Measurements from ENCODE around the gene SMG9. TPM values are rescaled to one million over a fixed set of nuclear protein-coding genes. Genes with fewer than 3 reads are reported as not detected.
A peak's percentile ranks its signal among the peaks of the same experiment; 100 is the strongest.

The SMG9 gene
- total RNA-seq, 1 donor from 2014 or later = 4.7 TPM

DNA sequence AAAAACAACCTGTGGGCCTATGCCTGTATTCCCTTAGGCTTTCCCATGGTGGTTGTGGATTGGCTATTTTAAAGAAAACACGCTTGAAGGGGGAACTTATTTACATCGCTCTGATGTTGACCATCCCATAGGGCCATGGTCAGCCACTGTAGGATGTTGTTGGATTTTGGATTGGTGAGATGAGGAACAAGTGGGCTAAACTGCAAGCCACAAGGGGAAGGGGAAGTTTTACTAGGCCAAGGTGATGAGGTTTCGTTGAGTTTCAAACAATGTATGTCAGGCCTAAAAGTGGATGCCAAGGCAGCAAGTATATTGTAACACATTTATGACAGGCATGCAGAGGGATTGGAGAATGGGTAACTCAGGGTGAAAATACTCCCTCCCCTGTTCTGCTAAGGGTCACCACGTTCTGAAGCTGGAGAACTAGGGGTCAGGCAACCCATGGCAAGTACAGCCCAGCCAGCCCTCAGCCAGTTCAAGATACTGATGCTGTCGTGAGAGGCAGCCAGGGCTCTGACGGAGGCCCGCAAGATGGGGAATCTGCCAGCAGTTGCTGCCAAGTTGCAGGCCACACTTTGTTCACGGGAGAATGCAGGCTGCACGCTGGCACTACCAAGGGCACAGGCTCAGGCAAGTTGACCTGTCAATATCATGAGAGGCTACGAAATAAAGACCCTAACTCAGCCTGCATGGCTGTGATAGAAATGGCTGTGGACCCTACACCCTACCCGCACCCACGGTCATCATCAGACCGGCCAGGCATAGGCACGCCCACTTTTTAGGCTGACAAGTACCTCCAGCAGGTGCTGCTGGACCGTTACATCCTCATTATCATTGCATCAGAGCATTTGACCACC, 27.8 kb downstream of the SMG9 start:
- no peak for DNase-seq (ENCODE audit: low read depth)
- peak; percentile 52 for FAIRE-seq
- TF ChIP-seq, protein P1, sequence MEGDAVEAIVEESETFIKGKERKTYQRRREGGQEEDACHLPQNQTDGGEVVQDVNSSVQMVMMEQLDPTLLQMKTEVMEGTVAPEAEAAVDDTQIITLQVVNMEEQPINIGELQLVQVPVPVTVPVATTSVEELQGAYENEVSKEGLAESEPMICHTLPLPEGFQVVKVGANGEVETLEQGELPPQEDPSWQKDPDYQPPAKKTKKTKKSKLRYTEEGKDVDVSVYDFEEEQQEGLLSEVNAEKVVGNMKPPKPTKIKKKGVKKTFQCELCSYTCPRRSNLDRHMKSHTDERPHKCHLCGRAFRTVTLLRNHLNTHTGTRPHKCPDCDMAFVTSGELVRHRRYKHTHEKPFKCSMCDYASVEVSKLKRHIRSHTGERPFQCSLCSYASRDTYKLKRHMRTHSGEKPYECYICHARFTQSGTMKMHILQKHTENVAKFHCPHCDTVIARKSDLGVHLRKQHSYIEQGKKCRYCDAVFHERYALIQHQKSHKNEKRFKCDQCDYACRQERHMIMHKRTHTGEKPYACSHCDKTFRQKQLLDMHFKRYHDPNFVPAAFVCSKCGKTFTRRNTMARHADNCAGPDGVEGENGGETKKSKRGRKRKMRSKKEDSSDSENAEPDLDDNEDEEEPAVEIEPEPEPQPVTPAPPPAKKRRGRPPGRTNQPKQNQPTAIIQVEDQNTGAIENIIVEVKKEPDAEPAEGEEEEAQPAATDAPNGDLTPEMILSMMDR (IDR thresholded peaks at IDR 0.05; ENCODE audit: insufficient read depth, low read length, severe bottlenecking) = no peak
- no peak overlapping the region for H3K4me3 ChIP-seq (ENCODE audit: low read depth, low read length)
- peaks cover 5% of the 10 kb centered on the region for H3K36me3 ChIP-seq (ENCODE audit: control insufficient read depth, insufficient read depth, low read length)
- H3K27me3 ChIP-seq (ENCODE audit: control insufficient read depth, insufficient read depth, low read length) = no peaks in the 10 kb centered on the region

DNA sequence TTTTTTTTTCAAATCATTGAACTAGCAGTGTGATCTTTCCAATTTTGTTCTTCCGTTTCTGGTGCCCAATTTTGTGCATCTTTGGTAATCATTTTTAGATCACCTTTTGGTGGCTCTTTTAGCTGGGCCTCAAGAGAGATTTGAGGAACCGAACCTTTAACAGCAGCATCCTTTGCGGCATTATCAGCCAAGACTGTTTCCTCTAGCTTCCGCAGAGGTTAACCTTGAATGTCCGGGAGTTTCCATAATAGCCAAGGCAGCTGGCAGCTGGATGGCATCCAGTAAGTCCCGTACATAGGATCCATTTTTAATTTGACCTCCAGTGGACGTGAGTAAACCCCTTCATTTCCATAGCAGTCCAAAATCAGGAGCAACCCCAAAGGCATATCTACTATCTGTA, 29.3 kb downstream of the SMG9 start:
- TF ChIP-seq, protein P1 (IDR thresholded peaks at IDR 0.05; ENCODE audit: insufficient read depth, low read length, severe bottlenecking) = no peak
- Histone ChIP-seq H3K27me3 (ENCODE audit: control insufficient read depth, insufficient read depth, low read length) (no peaks in the 10 kb centered on the region), H3K36me3 (ENCODE audit: control insufficient read depth, insufficient read depth, low read length) (no peaks in the 10 kb centered on the region), H3K4me3 (ENCODE audit: low read depth, low read length) (no peak overlapping the region)
- no peak for FAIRE-seq
- DNase-seq (ENCODE audit: low read depth) = no peak

DNA sequence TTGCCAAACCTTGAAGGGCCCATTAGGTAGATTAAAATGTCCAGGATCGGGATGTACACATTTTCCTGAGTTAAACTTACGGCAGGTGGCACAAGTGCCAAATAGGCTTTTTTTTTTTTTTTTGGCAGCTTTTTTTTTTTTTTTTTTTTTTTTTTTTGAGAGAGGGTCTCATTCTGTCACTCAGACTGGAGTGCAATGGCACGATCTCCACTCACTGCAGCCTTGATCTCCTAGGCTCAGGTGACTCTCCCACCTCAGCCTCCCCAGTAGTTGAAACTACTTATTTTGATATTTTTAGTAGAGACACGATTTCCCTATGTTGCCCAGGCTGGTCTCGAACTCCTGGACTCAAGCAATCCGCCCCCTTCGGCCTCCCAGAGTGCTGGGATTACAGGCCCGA, 29.9 kb downstream of the SMG9 start:
- Histone ChIP-seq H3K4me3 (ENCODE audit: low read depth, low read length) (no peak overlapping the region), H3K36me3 (ENCODE audit: control insufficient read depth, insufficient read depth, low read length) (no peaks in the 10 kb centered on the region), H3K27me3 (ENCODE audit: control insufficient read depth, insufficient read depth, low read length) (no peaks in the 10 kb centered on the region)
- no peak for FAIRE-seq
- TF ChIP-seq, protein P1 (IDR thresholded peaks at IDR 0.05; ENCODE audit: insufficient read depth, low read length, severe bottlenecking) = no peak
- DNase-seq (ENCODE audit: low read depth) = no peak

DNA sequence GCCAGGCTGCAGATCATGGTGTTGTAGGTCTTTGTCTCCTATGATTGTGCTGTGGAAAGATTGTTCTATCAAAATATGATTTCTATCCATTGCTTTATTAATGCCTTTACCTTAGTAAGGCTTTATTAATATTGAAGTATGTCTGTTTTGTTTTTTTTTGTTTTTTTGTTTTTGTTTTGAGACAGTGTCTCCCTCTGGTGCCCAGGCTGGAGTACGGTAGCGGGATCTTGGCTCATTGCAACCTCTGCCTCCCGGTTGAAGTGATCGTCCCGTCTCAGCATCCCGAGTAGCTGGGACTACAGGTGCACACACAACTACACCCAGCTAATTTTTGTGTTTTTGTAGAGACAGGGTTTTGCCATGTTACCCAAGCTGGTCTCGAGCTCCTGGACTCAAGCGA, 31.2 kb downstream of the SMG9 start:
- Histone ChIP-seq H3K27me3 (ENCODE audit: control insufficient read depth, insufficient read depth, low read length) (no peaks in the 10 kb centered on the region), H3K4me3 (ENCODE audit: low read depth, low read length) (no peak overlapping the region), H3K36me3 (ENCODE audit: control insufficient read depth, insufficient read depth, low read length) (no peaks in the 10 kb centered on the region)
- TF ChIP-seq, protein P1 (IDR thresholded peaks at IDR 0.05; ENCODE audit: insufficient read depth, low read length, severe bottlenecking) = peak; percentile 14
- peak; percentile 13 for DNase-seq (ENCODE audit: low read depth)
- FAIRE-seq = peak; percentile 40

DNA sequence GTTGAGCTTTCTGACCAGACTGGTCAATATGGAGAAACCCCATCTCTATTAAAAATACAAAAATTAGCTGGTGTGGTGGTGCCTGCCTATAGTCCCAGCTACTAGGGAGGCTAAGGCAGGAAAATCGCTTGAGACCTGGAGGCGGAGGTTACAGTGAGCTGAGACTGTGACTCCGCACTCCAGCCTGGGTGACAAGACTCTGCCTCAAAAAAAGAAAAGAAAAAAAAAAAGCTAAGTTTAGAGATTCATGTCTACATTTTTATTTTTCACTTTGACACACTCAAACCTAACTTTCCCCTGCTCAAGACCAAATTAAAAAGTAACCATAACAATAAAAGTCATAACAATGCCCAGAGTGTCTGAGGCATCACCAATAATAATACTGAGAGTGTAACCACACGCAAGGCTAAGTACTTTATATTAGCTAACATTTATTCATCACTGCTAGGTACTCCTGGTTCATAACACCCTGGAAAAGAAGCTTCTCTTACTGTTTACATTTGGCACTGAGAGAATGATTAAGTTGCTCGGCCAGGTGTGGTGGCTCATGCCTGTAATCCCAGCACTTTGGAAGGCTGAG, 33.2 kb downstream of the SMG9 start:
- FAIRE-seq = no peak

More for the DNA sequence above, 33.2 kb downstream of the SMG9 start:
- Histone ChIP-seq H3K4me3 (ENCODE audit: low read depth, low read length) (no peak overlapping the region), H3K36me3 (ENCODE audit: control insufficient read depth, insufficient read depth, low read length) (no peaks in the 10 kb centered on the region), H3K27me3 (ENCODE audit: control insufficient read depth, insufficient read depth, low read length) (peaks cover 2% of the 10 kb centered on the region)
- no peak for DNase-seq (ENCODE audit: low read depth)
- TF ChIP-seq, protein P1 (IDR thresholded peaks at IDR 0.05; ENCODE audit: insufficient read depth, low read length, severe bottlenecking) = no peak

All from bronchial epithelial cell (primary cell).